ENCODE data around the gene POLR2E.

DNA sequence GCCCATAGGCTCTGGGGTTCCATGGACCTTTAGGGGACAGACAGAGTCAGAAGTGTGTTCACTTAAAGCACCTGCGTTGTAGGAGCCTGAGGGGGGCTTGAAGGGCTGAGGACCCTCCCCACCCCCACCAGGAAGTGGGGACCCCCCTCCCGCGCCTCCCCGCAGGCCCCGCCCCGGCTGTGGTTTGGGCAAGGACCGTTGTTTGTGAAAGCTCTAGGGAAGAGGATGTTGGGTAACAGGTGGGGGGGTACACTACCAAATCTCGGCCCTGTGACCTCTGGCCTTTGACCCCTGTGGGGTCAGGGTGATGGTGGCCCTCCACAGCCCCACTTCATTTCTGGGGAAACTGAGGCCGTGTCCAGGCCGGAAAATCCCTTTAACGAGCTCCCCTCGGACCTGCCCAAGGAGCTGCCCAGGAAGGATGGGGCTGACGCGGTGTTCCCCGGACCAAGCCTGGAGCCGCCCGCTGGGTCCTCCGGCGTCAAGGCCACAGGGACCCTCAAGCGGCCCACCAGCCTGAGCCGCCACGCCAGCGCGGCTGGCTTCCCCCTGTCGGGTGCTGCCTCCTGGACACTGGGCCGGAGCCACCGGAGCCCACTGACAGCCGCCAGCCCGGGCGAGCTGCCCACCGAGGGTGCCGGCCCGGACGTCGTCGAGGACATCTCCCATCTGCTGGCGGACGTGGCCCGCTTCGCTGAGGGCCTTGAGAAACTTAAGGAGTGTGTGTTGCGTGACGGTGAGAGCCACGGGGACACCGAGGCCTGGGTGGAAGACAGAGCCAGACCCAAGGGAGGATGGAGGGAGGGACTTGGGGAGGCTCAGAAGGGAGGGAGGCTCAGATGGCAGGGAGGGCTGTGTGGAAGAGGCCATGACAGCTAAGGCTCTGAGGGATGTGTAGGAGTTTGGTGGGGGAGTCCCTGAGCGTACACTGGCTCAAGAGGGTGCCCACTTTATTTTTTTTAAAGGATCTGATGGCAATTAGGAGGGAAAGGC, 26.9 kb downstream of the POLR2E start:
- TF ChIP-seq, protein P1, sequence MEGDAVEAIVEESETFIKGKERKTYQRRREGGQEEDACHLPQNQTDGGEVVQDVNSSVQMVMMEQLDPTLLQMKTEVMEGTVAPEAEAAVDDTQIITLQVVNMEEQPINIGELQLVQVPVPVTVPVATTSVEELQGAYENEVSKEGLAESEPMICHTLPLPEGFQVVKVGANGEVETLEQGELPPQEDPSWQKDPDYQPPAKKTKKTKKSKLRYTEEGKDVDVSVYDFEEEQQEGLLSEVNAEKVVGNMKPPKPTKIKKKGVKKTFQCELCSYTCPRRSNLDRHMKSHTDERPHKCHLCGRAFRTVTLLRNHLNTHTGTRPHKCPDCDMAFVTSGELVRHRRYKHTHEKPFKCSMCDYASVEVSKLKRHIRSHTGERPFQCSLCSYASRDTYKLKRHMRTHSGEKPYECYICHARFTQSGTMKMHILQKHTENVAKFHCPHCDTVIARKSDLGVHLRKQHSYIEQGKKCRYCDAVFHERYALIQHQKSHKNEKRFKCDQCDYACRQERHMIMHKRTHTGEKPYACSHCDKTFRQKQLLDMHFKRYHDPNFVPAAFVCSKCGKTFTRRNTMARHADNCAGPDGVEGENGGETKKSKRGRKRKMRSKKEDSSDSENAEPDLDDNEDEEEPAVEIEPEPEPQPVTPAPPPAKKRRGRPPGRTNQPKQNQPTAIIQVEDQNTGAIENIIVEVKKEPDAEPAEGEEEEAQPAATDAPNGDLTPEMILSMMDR (conservative IDR thresholded peaks at IDR 0.05 in 1 of 2, IDR thresholded peaks at IDR 0.05 in 1 of 2; ENCODE audit: extremely low read depth in 1 of 2, insufficient read depth in 1 of 2, low read depth in 1 of 2, low read length in 2 of 2) = no peak
- TF ChIP-seq EZH2 (IDR thresholded peaks at IDR 0.05; ENCODE audit: borderline replicate concordance, low read length) = no peak
